HepG2 (cell line): ENCODE data around the gene LRRFIP2. TPM values are rescaled to one million over a fixed set of nuclear protein-coding genes. Genes with fewer than 3 reads are reported as not detected.

ENCODE experiments used
- ATAC-seq: fragments of 200-7000 bp; cut with Tn5 transposase; 3 replicates; pipeline ENCODE4 v1.9.1; 2020; ENCODE audit warnings: mild to moderate bottlenecking, moderate library complexity
- BruUV-seq: library from RNA; stranded (reverse); fragments of 400-500 nt; replicated peaks from 2 replicates; lab custom pipeline; 2021; lab: Mats Ljungman, UMichigan
- CTCF ChIA-PET: fragments of 300-600 bp; formaldehyde crosslinking; extraction: SDS; loops from one replicate; lab custom pipeline; 2021; ENCODE audit warnings: low total read pairs, inconsistent platforms, low intra/inter-chr PET ratio; lab: Yijun Ruan, JAX
- POLR2A ChIA-PET: fragments of 350-600 bp; sonication (Branson Sonifier 250); formaldehyde crosslinking; loops from one replicate; lab custom pipeline; 2020; ENCODE audit warnings: antibody characterized with exemption, inconsistent platforms; lab: Yijun Ruan, JAX
- DNase-seq: peaks from one replicate; pipeline ENCODE4 v3.0.0-alpha.2; 2015; ENCODE audit warnings: low spot score
- FAIRE-seq: peaks from 3 replicates; lab custom pipeline; 2011; peaks lifted over from hg19 to GRCh38; lab: Jason Lieb, UNC
- H2AFZ ChIP-seq: one replicate; pipeline ENCODE4 v1.6.1; 2011; ENCODE audit warnings: low read length, inconsistent platforms
- H3K27ac ChIP-seq: fragments of 300-600 bp; 3 replicates; pipeline ENCODE4 v1.8.0; 2011; ENCODE audit warnings: mixed run types, mild to moderate bottlenecking, mixed read lengths, low read length, inconsistent platforms; ENCODE audit not compliant: insufficient read depth; ENCODE audit errors: extremely low read length
- H3K27me3 ChIP-seq, 2 experiments: fragments of 200-600 bp in 1 of 2; 2 replicates in 1 of 2; 3 replicates in 1 of 2; pipeline versions ENCODE4 v1.6.0 to v1.8.0; 2011; ENCODE audit warnings: low read length in 2 of 2, mild to moderate bottlenecking in 2 of 2, moderate library complexity in 2 of 2, inconsistent platforms in 1 of 2; ENCODE audit not compliant: insufficient read depth in 2 of 2, control insufficient read depth in 1 of 2
- H3K36me3 ChIP-seq, 2 experiments: fragments of 200-600 bp in 1 of 2; replicated peaks in 1 of 2; 2 replicates in 1 of 2; 3 replicates in 1 of 2; pipeline versions ENCODE4 v1.5.1 to v1.8.0; 2011; ENCODE audit warnings: low read length in 2 of 2, inconsistent platforms in 1 of 2; ENCODE audit not compliant: insufficient read depth in 2 of 2, control insufficient read depth in 1 of 2
- H3K4me1 ChIP-seq: 2 replicates; pipeline ENCODE4 v1.5.1; 2012; ENCODE audit warnings: low read length, inconsistent platforms; ENCODE audit not compliant: insufficient read depth
- H3K4me2 ChIP-seq: 2 replicates; pipeline ENCODE4 v1.6.0; 2011; ENCODE audit warnings: low read depth, low read length, inconsistent platforms
- H3K4me3 ChIP-seq, 3 experiments: fragments of 200-600 bp in 1 of 3; sonication (generic), shearing (Covaris generic) in 1 of 3; replicated peaks in 1 of 3; 2 replicates each; pipeline ENCODE4 v1.5.1; 2011 to 2016; ENCODE audit warnings: low read length in 3 of 3, inconsistent platforms in 2 of 3, low read depth in 2 of 3, mild to moderate bottlenecking in 2 of 3, control low read depth in 1 of 3, mixed read lengths in 1 of 3; ENCODE audit not compliant: insufficient read depth in 1 of 3
- H3K79me2 ChIP-seq: one replicate; pipeline ENCODE4 v1.6.1; 2011; ENCODE audit warnings: low read length, inconsistent platforms; ENCODE audit not compliant: insufficient read depth
- H3K9ac ChIP-seq: 2 replicates; pipeline ENCODE4 v1.6.0; 2011; ENCODE audit warnings: mild to moderate bottlenecking, low read depth, low read length, inconsistent platforms; ENCODE audit not compliant: insufficient read depth
- H3K9me3 ChIP-seq: 2 replicates; pipeline ENCODE4 v1.5.1; 2012; ENCODE audit warnings: mild to moderate bottlenecking, low read length
- H4K20me1 ChIP-seq: 2 replicates; pipeline ENCODE4 v1.6.0; 2011; ENCODE audit warnings: inconsistent platforms, mild to moderate bottlenecking, low read length, moderate library complexity; ENCODE audit not compliant: insufficient read depth
- BHLHE40 ChIP-seq: IDR thresholded peaks from 2 replicates; pipeline ENCODE4 v1.6.1; 2011; ENCODE audit warnings: low read length, improper control_type of control experiment
- BRCA1 ChIP-seq: sonication (generic); formaldehyde crosslinking; IDR thresholded peaks from 2 replicates; pipeline ENCODE4 v1.4.0; 2020; ENCODE audit warnings: missing genetic modification reagents
- CHD4 ChIP-seq: fragments of 200-600 bp; sonication (generic); IDR thresholded peaks from 2 replicates; pipeline ENCODE4 v1.7.0; 2017; ENCODE audit warnings: mild to moderate bottlenecking, low read length, borderline replicate concordance
- HOXA9 ChIP-seq: sonication (generic); formaldehyde crosslinking; IDR thresholded peaks from 2 replicates; pipeline ENCODE4 v1.8.1; 2022; ENCODE audit warnings: missing genetic modification reagents, mild to moderate bottlenecking, moderate library complexity, borderline replicate concordance
- IRF9 ChIP-seq: sonication (generic); formaldehyde crosslinking; IDR thresholded peaks from 2 replicates; pipeline ENCODE4 v1.8.0; 2022; ENCODE audit warnings: missing genetic modification reagents, mild to moderate bottlenecking, borderline replicate concordance
- MEIS1 ChIP-seq: sonication (generic); formaldehyde crosslinking; IDR thresholded peaks from 2 replicates; pipeline ENCODE4 v1.9.0; 2021; ENCODE audit warnings: mild to moderate bottlenecking, missing genetic modification reagents, moderate library complexity, borderline replicate concordance
- PLRG1 ChIP-seq: fragments of 450-650 bp; conservative IDR thresholded peaks from 2 replicates; pipeline ENCODE4 v1.6.1; 2016
- POLR2A ChIP-seq, 2 experiments: IDR thresholded peaks; 2 replicates each; pipeline ENCODE4 v1.6.1; 2011; ENCODE audit warnings: low read depth in 2 of 2, low read length in 2 of 2, mild to moderate bottlenecking in 1 of 2, moderate library complexity in 1 of 2; ENCODE audit not compliant: insufficient read depth in 1 of 2
- ZBTB46 ChIP-seq: sonication (generic); formaldehyde crosslinking; IDR thresholded peaks from 2 replicates; pipeline ENCODE4 v1.4.0; 2020; ENCODE audit warnings: mild to moderate bottlenecking, missing genetic modification reagents, borderline replicate concordance
- ZNF160 ChIP-seq: sonication (generic); formaldehyde crosslinking; IDR thresholded peaks from 2 replicates; pipeline ENCODE4 v1.8.0; 2022; ENCODE audit warnings: mild to moderate bottlenecking, inconsistent platforms, missing genetic modification reagents
- ZNF512B ChIP-seq: sonication (generic); formaldehyde crosslinking; IDR thresholded peaks from 2 replicates; pipeline ENCODE4 v1.5.1; 2020; ENCODE audit warnings: missing genetic modification reagents, mild to moderate bottlenecking, borderline replicate concordance
- ZUFSP ChIP-seq: sonication (generic); formaldehyde crosslinking; IDR thresholded peaks from 2 replicates; pipeline ENCODE4 v1.9.0; 2021; ENCODE audit warnings: missing genetic modification reagents, mild to moderate bottlenecking, borderline replicate concordance
- WGBS: methylation state at CpG from one replicate; pipeline ENCODE4 v1.1.6; 2017; ENCODE audit warnings: low lambda C conversion rate; 5-methylcytosine and 5-hydroxymethylcytosine counted together
- in situ Hi-C: cut with HindIII; loops from 2 replicates; pipeline ENCODE4 v1.10.0; 2017; ENCODE audit warnings: low pct_unique_long_range_greater_than_20kb; ENCODE audit not compliant: extremely low pct_ligation_motif_present
- intact Hi-C: fragments of 100-400 bp; cut with micrococcal nuclease; formaldehyde crosslinking; loops from one replicate; pipeline ENCODE4 v1.10.0; 2022; ENCODE audit not compliant: unreplicated experiment
- polyA plus RNA-seq, 8 experiments: library from polyadenylated mRNA; depleted of rRNA in 3 of 8; stranded (reverse) in 7 of 8; unstranded in 1 of 8; fragments of >200 nt; fragmentation: Illumina TruSeq in 4 of 8; extraction: Trizol in 4 of 8; gene quantifications; 2 replicates each; pipeline versions ENCODE4 v1.2.1 to v1.2.3, GENCODE V29; 2011 to 2016; ENCODE audit warnings: low read depth in 4 of 8, missing spikeins in 1 of 8, mixed read lengths in 1 of 8; ENCODE audit not compliant: insufficient read depth in 1 of 8
- total RNA-seq, 5 experiments: library from RNA; depleted of rRNA; stranded (reverse); fragments of >200 nt; fragmentation: Illumina TruSeq; extraction: Trizol; gene quantifications; 2 replicates each; pipeline ENCODE4 v1.2.3, GENCODE V29; 2016; ENCODE audit warnings: low read depth in 1 of 5
- TF ChIP-seq, protein P1 (sequence below): sonication (generic); formaldehyde crosslinking; IDR thresholded peaks from 2 replicates; pipeline ENCODE4 v1.4.0; 2020; ENCODE audit warnings: missing genetic modification reagents, mild to moderate bottlenecking, borderline replicate concordance

The LRRFIP2 gene
- total and polyA plus RNA-seq, 2 of the 13 experiments (the other 11 are each of a cell fraction or from before 2014, with no cell fraction given), result 13.5 to 32.2 TPM

DNA sequence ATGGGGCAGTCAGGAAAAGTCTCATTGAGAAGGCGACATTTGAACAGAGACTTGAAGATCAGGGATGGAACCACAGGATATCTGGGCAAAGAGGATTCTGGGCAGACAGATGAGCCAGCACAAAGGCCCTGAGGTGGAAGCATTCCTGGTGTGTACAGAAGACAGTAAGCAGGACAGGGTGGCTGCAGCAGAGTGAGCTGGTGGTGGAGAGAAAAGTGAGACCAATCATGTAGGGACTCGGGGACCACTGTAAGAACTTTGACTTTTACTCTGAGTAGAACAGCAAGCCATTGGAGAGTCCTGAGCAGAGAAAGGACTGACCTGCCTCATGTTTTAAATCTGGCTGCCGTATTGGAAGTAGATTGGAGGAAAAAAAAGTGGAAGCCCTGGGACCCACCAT lies 29.9 kb upstream of the LRRFIP2 start (continued):
- TF ChIP-seq ZBTB46 (CRISPR knock-in tag) (no peak), BHLHE40 (no peak), ZNF160 (CRISPR knock-in tag) (no peak), POLR2A (IDR thresholded peaks at IDR 0.05; ENCODE audit: insufficient read depth in 1 of 2, low read depth in 2 of 2, low read length in 2 of 2) (no peak)
- TF ChIP-seq, protein P1, sequence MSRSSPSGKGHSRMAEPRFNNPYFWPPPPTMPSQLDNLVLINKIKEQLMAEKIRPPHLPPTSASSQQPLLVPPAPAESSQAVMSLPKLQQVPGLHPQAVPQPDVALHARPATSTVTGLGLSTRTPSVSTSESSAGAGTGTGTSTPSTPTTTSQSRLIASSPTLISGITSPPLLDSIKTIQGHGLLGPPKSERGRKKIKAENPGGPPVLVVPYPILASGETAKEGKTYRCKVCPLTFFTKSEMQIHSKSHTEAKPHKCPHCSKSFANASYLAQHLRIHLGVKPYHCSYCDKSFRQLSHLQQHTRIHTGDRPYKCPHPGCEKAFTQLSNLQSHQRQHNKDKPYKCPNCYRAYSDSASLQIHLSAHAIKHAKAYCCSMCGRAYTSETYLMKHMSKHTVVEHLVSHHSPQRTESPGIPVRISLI (CRISPR knock-in tag), result no peak

GRCh38 chr3:37202035-37202434 lies 27.7 kb upstream of the LRRFIP2 start:
- H3K9ac ChIP-seq, result no peak overlapping the region
- peaks cover 3 to 4% of the 10 kb centered on the region in 2 experiments; a peak in 2 of 5 replicates for H3K27me3 ChIP-seq
- no peak for FAIRE-seq
- no peak for DNase-seq
- in situ Hi-C loops (loop anchor here (25.0 kb wide), 1 partner anchor 465 kb away; no protein-coding TSS in a partner anchor), intact Hi-C loops (no loop called here)
- H3K4me1 ChIP-seq, result peaks cover 17% of the 10 kb centered on the region; the same call in 1 of the 2 replicates
- no peaks in the 10 kb centered on the region for H3K9me3 ChIP-seq
- H3K36me3 ChIP-seq, result no peaks in the 10 kb centered on the region
- H4K20me1 ChIP-seq, result no peaks in the 10 kb centered on the region
- H2AFZ ChIP-seq, result no peak overlapping the region
- H3K4me2 ChIP-seq, result no peak overlapping the region
- 78% methylated on average over 3 of the region's 3 CpGs for WGBS
- H3K79me2 ChIP-seq, result no peaks in the 10 kb centered on the region
- ATAC-seq, result no peak
- POLR2A ChIA-PET, result no interaction called here
- no peak overlapping the region for H3K27ac ChIP-seq
- no TSS peak for BruUV-seq
- CTCF ChIA-PET, result no interaction called here
- H3K4me3 ChIP-seq, result no peak overlapping the region
- TF ChIP-seq ZUFSP (no peak), ZNF512B (CRISPR knock-in tag) (no peak), HOXA9 (no peak), IRF9 (no peak), CHD4 (no peak), PLRG1 (no peak), MEIS1 (CRISPR knock-in tag) (no peak), BRCA1 (CRISPR knock-in tag) (no peak)
